Left ventricle myocardium inferior (tissue), 1 donor: ENCODE data around the gene CTNNBIP1. TPM values are rescaled to one million over a fixed set of nuclear protein-coding genes. Genes with fewer than 3 reads are reported as not detected.
"Not testable (repeated sequence)": the region's sequence is repeated elsewhere in the genome, so short reads cannot be mapped to it uniquely, and the experiment has no call there.

ENCODE experiments used
- DNase-seq: peaks from one replicate; pipeline ENCODE4 v3.0.0-alpha.2; 2020
- H3K27ac ChIP-seq: fragments of 200-600 bp; replicated peaks from 2 replicates; pipeline ENCODE4 v1.8.0; 2021
- H3K27me3 ChIP-seq: fragments of 200-600 bp; 2 replicates; pipeline ENCODE4 v1.8.0; 2021; ENCODE audit warnings: low read depth
- H3K36me3 ChIP-seq: fragments of 200-600 bp; 2 replicates; pipeline ENCODE4 v1.8.0; 2021
- H3K4me1 ChIP-seq: fragments of 200-600 bp; 2 replicates; pipeline ENCODE4 v1.8.0; 2021
- H3K4me3 ChIP-seq: fragments of 200-600 bp; 2 replicates; pipeline ENCODE4 v1.8.0; 2021; ENCODE audit warnings: mild to moderate bottlenecking, moderate library complexity
- H3K9me3 ChIP-seq: fragments of 200-600 bp; replicated peaks from 2 replicates; pipeline ENCODE4 v1.8.0; 2021
- intact Hi-C: fragments of 100-400 bp; cut with micrococcal nuclease; formaldehyde crosslinking; loops from one replicate; pipeline ENCODE4 v1.11.0; 2022
- total RNA-seq: library from RNA; stranded (reverse); fragmentation: NEBNext Ultra II Directional; extraction: Animal tissue kit (Norgen Biotek cat#: 25700); gene quantifications from one replicate; pipeline ENCODE4 v1.2.1, GENCODE V29; 2021
- TF ChIP-seq, protein P1 (sequence below): fragments of 200-600 bp; IDR thresholded peaks from 2 replicates; pipeline ENCODE4 v1.8.0; 2021; ENCODE audit warnings: antibody characterized with exemption, mild to moderate bottlenecking, borderline replicate concordance
- donor health status: DM: no; HTN: yes; CAD: no; lungs with severe emphysema.

Gene CTNNBIP1
- total RNA-seq, 1 donor from 2014 or later = 42.6 TPM

DNA sequence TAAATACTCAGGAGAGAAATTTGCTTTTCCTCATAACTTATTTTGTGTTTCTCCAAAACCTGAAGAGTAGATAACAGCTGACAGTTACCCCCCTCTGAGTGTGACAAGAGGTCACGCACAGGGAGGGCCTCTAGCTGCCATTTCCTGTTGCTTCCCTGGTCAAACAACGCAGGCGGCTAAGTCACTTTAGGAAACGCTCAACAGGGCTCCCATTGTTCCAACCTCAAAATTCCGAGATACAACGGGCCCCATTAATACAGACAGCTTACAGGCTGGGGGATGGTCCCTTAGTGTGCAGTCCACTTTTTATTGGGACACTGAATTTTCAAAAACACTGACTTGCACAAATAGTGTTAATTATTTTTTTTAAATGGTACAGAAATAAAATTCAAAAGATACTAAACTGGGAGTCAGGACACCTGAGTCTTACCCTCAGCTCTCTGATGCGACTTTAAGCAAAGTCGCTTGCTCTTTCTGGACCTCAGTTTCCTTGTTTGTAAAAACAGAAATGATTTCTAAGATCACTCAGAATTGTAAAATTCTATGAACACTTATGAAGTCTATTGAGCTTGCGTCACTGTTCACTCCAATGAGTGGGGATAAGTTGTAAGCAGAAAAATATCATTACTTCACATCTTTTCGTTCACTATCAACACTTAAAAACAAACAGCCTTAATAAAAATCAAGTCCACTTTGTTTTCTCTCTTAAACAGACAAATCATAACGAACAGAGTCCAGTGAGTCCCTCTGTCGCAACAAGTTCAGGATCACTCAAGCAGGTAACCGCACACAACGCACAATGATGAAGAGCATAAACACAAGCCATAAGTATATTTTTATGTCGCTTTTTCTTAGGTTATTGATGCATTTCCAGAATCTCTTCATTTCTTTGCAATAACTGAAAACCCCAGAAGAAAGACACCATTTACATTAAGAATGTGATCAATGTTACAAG, 19.6 kb upstream of the CTNNBIP1 start:
- H3K36me3 ChIP-seq = peaks cover 51% of the 10 kb centered on the region
- peak overlapping the region; percentile 54 for H3K27ac ChIP-seq
- H3K4me3 ChIP-seq = no peak overlapping the region
- no peaks in the 10 kb centered on the region for H3K9me3 ChIP-seq
- no peaks in the 10 kb centered on the region for H3K27me3 ChIP-seq
- TF ChIP-seq, protein P1, sequence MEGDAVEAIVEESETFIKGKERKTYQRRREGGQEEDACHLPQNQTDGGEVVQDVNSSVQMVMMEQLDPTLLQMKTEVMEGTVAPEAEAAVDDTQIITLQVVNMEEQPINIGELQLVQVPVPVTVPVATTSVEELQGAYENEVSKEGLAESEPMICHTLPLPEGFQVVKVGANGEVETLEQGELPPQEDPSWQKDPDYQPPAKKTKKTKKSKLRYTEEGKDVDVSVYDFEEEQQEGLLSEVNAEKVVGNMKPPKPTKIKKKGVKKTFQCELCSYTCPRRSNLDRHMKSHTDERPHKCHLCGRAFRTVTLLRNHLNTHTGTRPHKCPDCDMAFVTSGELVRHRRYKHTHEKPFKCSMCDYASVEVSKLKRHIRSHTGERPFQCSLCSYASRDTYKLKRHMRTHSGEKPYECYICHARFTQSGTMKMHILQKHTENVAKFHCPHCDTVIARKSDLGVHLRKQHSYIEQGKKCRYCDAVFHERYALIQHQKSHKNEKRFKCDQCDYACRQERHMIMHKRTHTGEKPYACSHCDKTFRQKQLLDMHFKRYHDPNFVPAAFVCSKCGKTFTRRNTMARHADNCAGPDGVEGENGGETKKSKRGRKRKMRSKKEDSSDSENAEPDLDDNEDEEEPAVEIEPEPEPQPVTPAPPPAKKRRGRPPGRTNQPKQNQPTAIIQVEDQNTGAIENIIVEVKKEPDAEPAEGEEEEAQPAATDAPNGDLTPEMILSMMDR = no peak
- H3K4me1 ChIP-seq = peaks cover 11% of the 10 kb centered on the region
- no peak for DNase-seq
- intact Hi-C loops = no loop called here

GRCh38 chr1:9927259-9927658, 17.2 kb upstream of the CTNNBIP1 start:
- Histone ChIP-seq H3K36me3 (peaks cover 27% of the 10 kb centered on the region), H3K4me1 (peaks cover 21% of the 10 kb centered on the region)
- TF ChIP-seq, protein P1 = no peak

GRCh38 chr1:9922342-9922741, 12.3 kb upstream of the CTNNBIP1 start:
- intact Hi-C loops = no loop called here
- H3K4me1 ChIP-seq = peaks cover 16% of the 10 kb centered on the region
- no peaks in the 10 kb centered on the region for H3K36me3 ChIP-seq
- no peaks in the 10 kb centered on the region for H3K27me3 ChIP-seq
- DNase-seq = no peak
- H3K9me3 ChIP-seq = no peaks in the 10 kb centered on the region
- H3K4me3 ChIP-seq = peak overlapping the region; percentile 17
- TF ChIP-seq, protein P1 = no peak
- peak overlapping the region; percentile 71 for H3K27ac ChIP-seq

More at GRCh38 chr1:9927259-9927658, 17.2 kb upstream of the CTNNBIP1 start:
- Histone ChIP-seq H3K4me3 (no peak overlapping the region), H3K9me3 (no peaks in the 10 kb centered on the region), H3K27ac (no peak overlapping the region), H3K27me3 (no peaks in the 10 kb centered on the region)
- no peak for DNase-seq
- intact Hi-C loops = no loop called here

- H3K4me3 ChIP-seq = no peak overlapping the region
- TF ChIP-seq, protein P1 = no peak
- intact Hi-C loops = no loop called here
- DNase-seq = no peak
- no peaks in the 10 kb centered on the region for H3K36me3 ChIP-seq
- no peaks in the 10 kb centered on the region for H3K27me3 ChIP-seq
- peaks cover 16% of the 10 kb centered on the region for H3K4me1 ChIP-seq
- H3K9me3 ChIP-seq = no peaks in the 10 kb centered on the region
- H3K27ac ChIP-seq = no peak overlapping the region
Measured at GRCh38 chr1:9920606-9921005, 10.5 kb upstream of the CTNNBIP1 start.

DNA sequence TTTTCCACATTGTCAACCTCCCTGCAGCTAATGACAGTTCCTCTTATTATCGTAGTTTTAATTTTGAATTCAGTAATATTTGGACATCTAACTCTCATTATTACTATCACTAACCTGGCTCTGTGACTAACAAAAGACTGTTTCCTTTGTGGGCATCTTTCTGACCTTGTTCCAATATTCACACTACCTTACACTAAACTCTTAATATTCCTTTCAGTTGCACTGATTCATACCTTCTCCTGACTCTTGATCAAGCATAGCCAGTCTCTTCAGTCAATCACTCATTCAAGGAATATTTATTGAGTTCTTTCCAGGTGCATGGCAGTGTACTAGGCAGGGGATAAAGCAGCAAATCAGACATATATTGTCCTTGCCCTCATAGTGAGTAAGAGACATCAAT, 7.8 kb upstream of the CTNNBIP1 start:
- intact Hi-C loops = no loop called here
- H3K4me3 ChIP-seq = no peak overlapping the region
- no peaks in the 10 kb centered on the region for H3K9me3 ChIP-seq
- no peaks in the 10 kb centered on the region for H3K36me3 ChIP-seq
- no peak for DNase-seq
- H3K27ac ChIP-seq = no peak overlapping the region
- TF ChIP-seq, protein P1 = no peak
- peaks cover 27% of the 10 kb centered on the region for H3K4me1 ChIP-seq
- H3K27me3 ChIP-seq = no peaks in the 10 kb centered on the region

GRCh38 chr1:9917495-9917894, 7.4 kb upstream of the CTNNBIP1 start:
- H3K36me3 ChIP-seq, H3K4me3 ChIP-seq, intact Hi-C loops: not testable (repeated sequence)

More at GRCh38 chr1:9917495-9917894, 7.4 kb upstream of the CTNNBIP1 start:
- H3K4me1 ChIP-seq = peaks cover 23% of the 10 kb centered on the region
- H3K27ac ChIP-seq, H3K9me3 ChIP-seq, H3K27me3 ChIP-seq, DNase-seq: not testable (repeated sequence)
